NCI-H1930 (cell line): ENCODE measurements around the gene KRTAP12-2.
"Not testable (repeated sequence)": the region's sequence is repeated elsewhere in the genome, so short reads cannot be mapped to it uniquely, and the experiment has no call there.

Source experiments
- DNase-seq, 2 experiments: peaks; one replicate each; lab custom pipeline; 2025; lab: John Stamatoyannopoulos, UW

KRTAP12-2 gene

GRCh38 chr21:44684077-44684476 lies 17.4 kb upstream of the KRTAP12-2 start:
- DNase-seq, result no peak

GRCh38 chr21:44682580-44683151 lies 15.9 kb upstream of the KRTAP12-2 start:
- DNase-seq, result no peak

GRCh38 chr21:44681861-44682579 lies 15.3 kb upstream of the KRTAP12-2 start, which contains the start of gene KRTAP12-1:
Gene KRTAP12-1 (minus strand): TSS chr21:44682163. CDS start chr21:44682123, 40 bp downstream.
- no peak for DNase-seq

- no peak for DNase-seq
Observed at GRCh38 chr21:44681152-44681551, 14.4 kb upstream of the KRTAP12-2 start.

- no peak for DNase-seq
Observed at GRCh38 chr21:44677881-44678280, 11.2 kb upstream of the KRTAP12-2 start.

- no peak for DNase-seq
Observed at GRCh38 chr21:44671911-44672310, 5.2 kb upstream of the KRTAP12-2 start.

GRCh38 chr21:44670642-44671432 lies 4.1 kb upstream of the KRTAP12-2 start:
- DNase-seq, result no peak

GRCh38 chr21:44667612-44668011 lies 885 bp upstream of the KRTAP12-2 start:
- no peak for DNase-seq

GRCh38 chr21:44664691-44665090 lies 2.0 kb downstream of the KRTAP12-2 start:
- DNase-seq, result no peak

- not testable (repeated sequence) for DNase-seq
Observed at GRCh38 chr21:44661567-44661966, 5.2 kb downstream of the KRTAP12-2 start.

GRCh38 chr21:44658913-44659595 lies 7.7 kb downstream of the KRTAP12-2 start:
- no peak for DNase-seq

- no peak for DNase-seq
Observed at GRCh38 chr21:44658541-44658910, 8.2 kb downstream of the KRTAP12-2 start.

- no peak for DNase-seq
Observed at GRCh38 chr21:44657635-44658540, 8.8 kb downstream of the KRTAP12-2 start, which contains the start of gene KRTAP12-3. Gene KRTAP12-3 (plus strand): TSS chr21:44657932. CDS start chr21:44657980, 48 bp downstream.

- no peak for DNase-seq
Observed at GRCh38 chr21:44656868-44657267, 9.9 kb downstream of the KRTAP12-2 start.

GRCh38 chr21:44654576-44655175 lies 12.1 kb downstream of the KRTAP12-2 start, which contains the start of gene KRTAP12-4:
Gene KRTAP12-4 (minus strand): TSS chr21:44654659. CDS start chr21:44654614, 45 bp downstream.
- DNase-seq, result no peak

GRCh38 chr21:44653656-44654575 lies 12.8 kb downstream of the KRTAP12-2 start:
- DNase-seq, result no peak

GRCh38 chr21:44653123-44653522 lies 13.6 kb downstream of the KRTAP12-2 start:
- no peak for DNase-seq

- DNase-seq, result no peak
Observed at GRCh38 chr21:44650973-44651675, 15.6 kb downstream of the KRTAP12-2 start.
